GM12878 (cell line): Measurements from ENCODE around the gene ENOPH1. TPM values are rescaled to one million over a fixed set of nuclear protein-coding genes. Genes with fewer than 3 reads are reported as not detected.

ENCODE experiments used
- ATAC-seq: fragments of 200-7000 bp; cut with Tn5 transposase; 3 replicates; pipeline ENCODE4 v1.9.1; 2020; ENCODE audit warnings: mild to moderate bottlenecking, moderate library complexity
- BruUV-seq: library from RNA; stranded (reverse); fragments of 400-500 nt; replicated peaks from 2 replicates; lab custom pipeline; 2021; lab: Mats Ljungman, UMichigan
- CTCF ChIA-PET: fragments of 300-600 bp; sonication (Branson Sonifier 250); formaldehyde crosslinking; extraction: SDS; loops from one replicate; lab custom pipeline; 2021; ENCODE audit warnings: inconsistent platforms; lab: Yijun Ruan, JAX
- POLR2A ChIA-PET: fragments of 350-600 bp; formaldehyde crosslinking; extraction: SDS; loops from one replicate; lab custom pipeline; 2021; ENCODE audit warnings: inconsistent platforms; lab: Charles Lee
- RAD21 ChIA-PET: fragments of 300-600 bp; sonication (Branson Sonifier 250); formaldehyde crosslinking; loops from one replicate; lab custom pipeline; 2023; ENCODE audit warnings: antibody characterized with exemption; ENCODE audit not compliant: unreplicated experiment; lab: Charles Lee
- SMC1A ChIA-PET: fragments of 300-600 bp; sonication (Branson Sonifier 250); formaldehyde crosslinking; loops from one replicate; lab custom pipeline; 2023; ENCODE audit not compliant: unreplicated experiment, uncharacterized antibody; lab: Charles Lee
- DNase-seq: peaks from one replicate; pipeline ENCODE4 v3.0.0-alpha.2; 2011; ENCODE audit warnings: low read depth, low spot score
- FAIRE-seq: peaks from 3 replicates; lab custom pipeline; 2011; peaks lifted over from hg19 to GRCh38; lab: Jason Lieb, UNC
- H2AFZ ChIP-seq: 2 replicates; pipeline ENCODE4 v1.6.0; 2011; ENCODE audit warnings: low read depth, low read length, control low read depth; ENCODE audit not compliant: control insufficient read depth
- H3K27ac ChIP-seq: 2 replicates; pipeline ENCODE4 v1.5.1; 2011; ENCODE audit warnings: control low read depth; ENCODE audit not compliant: control insufficient read depth, insufficient read depth
- H3K27me3 ChIP-seq, 2 experiments: replicated peaks in 1 of 2; 2 replicates each; pipeline versions ENCODE4 v1.6.0 to v1.6.1; 2011; ENCODE audit warnings: low read length in 1 of 2; ENCODE audit not compliant: control insufficient read depth in 2 of 2, insufficient read depth in 2 of 2
- H3K36me3 ChIP-seq, 2 experiments: 2 replicates each; pipeline ENCODE4 v1.5.1; 2011; ENCODE audit warnings: low read length in 1 of 2; ENCODE audit not compliant: control insufficient read depth in 2 of 2, insufficient read depth in 2 of 2
- H3K4me1 ChIP-seq: 2 replicates; pipeline ENCODE4 v1.6.1; 2011; ENCODE audit warnings: mild to moderate bottlenecking, low read length, moderate library complexity, mixed read lengths; ENCODE audit not compliant: control insufficient read depth, insufficient read depth
- H3K4me2 ChIP-seq: 2 replicates; pipeline ENCODE4 v1.6.0; 2011; ENCODE audit warnings: control low read depth; ENCODE audit not compliant: control insufficient read depth, insufficient read depth
- H3K4me3 ChIP-seq: fragments of 200-600 bp; sonication (generic); 2 replicates; pipeline ENCODE4 v1.5.1; 2016
- H3K79me2 ChIP-seq: 2 replicates; pipeline ENCODE4 v1.6.0; 2011; ENCODE audit warnings: low read length; ENCODE audit not compliant: control insufficient read depth, insufficient read depth
- H3K9ac ChIP-seq: 2 replicates; pipeline ENCODE4 v1.8.0; 2011; ENCODE audit warnings: low read length, control low read depth, mixed read lengths; ENCODE audit not compliant: control insufficient read depth, insufficient read depth
- H3K9me3 ChIP-seq: replicated peaks from 3 replicates; pipeline ENCODE4 v1.5.1; 2011; ENCODE audit warnings: mild to moderate bottlenecking, low read length; ENCODE audit not compliant: control insufficient read depth, insufficient read depth
- H4K20me1 ChIP-seq: 2 replicates; pipeline ENCODE4 v1.6.0; 2011; ENCODE audit not compliant: control insufficient read depth, insufficient read depth
- FOS ChIP-seq: IDR thresholded peaks from 3 replicates; pipeline ENCODE4 v1.6.1; 2011; ENCODE audit warnings: borderline replicate concordance; ENCODE audit not compliant: insufficient read length; ENCODE audit errors: extremely low read depth
- FOXM1 ChIP-seq: IDR thresholded peaks from 2 replicates; pipeline ENCODE4 v1.6.1; 2012; ENCODE audit warnings: low read depth, mild to moderate bottlenecking, inconsistent platforms, low read length, moderate library complexity
- KAT2A ChIP-seq: conservative IDR thresholded peaks from 2 replicates; pipeline ENCODE4 v1.6.1; 2011; ENCODE audit warnings: low read depth, low read length; ENCODE audit not compliant: control insufficient read depth
- MEF2A ChIP-seq: IDR thresholded peaks from 2 replicates; pipeline ENCODE4 v1.6.1; 2011; ENCODE audit warnings: low read depth, mild to moderate bottlenecking, low read length, moderate library complexity; ENCODE audit not compliant: insufficient read depth
- MEF2B ChIP-seq: fragments of 450-650 bp; IDR thresholded peaks from 2 replicates; pipeline ENCODE4 v1.6.1; 2018; ENCODE audit warnings: mild to moderate bottlenecking, moderate library complexity; ENCODE audit not compliant: partially characterized antibody, poor library complexity, severe bottlenecking
- MLLT1 ChIP-seq: fragments of 450-650 bp; IDR thresholded peaks from 2 replicates; pipeline ENCODE4 v1.6.1; 2016; ENCODE audit warnings: mild to moderate bottlenecking
- NBN ChIP-seq: fragments of 450-650 bp; IDR thresholded peaks from 2 replicates; pipeline ENCODE4 v1.6.1; 2016
- POLR2AphosphoS2 ChIP-seq: IDR thresholded peaks from 2 replicates; pipeline ENCODE4 v1.6.1; 2011; ENCODE audit warnings: low read depth, mild to moderate bottlenecking, low read length, improper control_type of control experiment, moderate library complexity
- PRDM15 ChIP-seq: fragments of 450-650 bp; formaldehyde crosslinking; IDR thresholded peaks from 2 replicates; pipeline ENCODE4 v1.4.0; 2020; ENCODE audit warnings: mild to moderate bottlenecking, moderate library complexity
- RAD21 ChIP-seq: IDR thresholded peaks from 2 replicates; pipeline ENCODE4 v1.6.1; 2011; ENCODE audit warnings: mild to moderate bottlenecking, low read depth, low read length, moderate library complexity; ENCODE audit not compliant: insufficient read depth
- TAF1 ChIP-seq: IDR thresholded peaks from 2 replicates; pipeline ENCODE4 v1.6.1; 2011; ENCODE audit warnings: mild to moderate bottlenecking, low read depth, low read length, borderline replicate concordance
- ZBTB4 ChIP-seq: fragments of 450-650 bp; formaldehyde crosslinking; IDR thresholded peaks from 2 replicates; pipeline ENCODE4 v1.4.0; 2022; ENCODE audit warnings: mild to moderate bottlenecking, moderate library complexity
- ZNF207 ChIP-seq: fragments of 450-650 bp; IDR thresholded peaks from 2 replicates; pipeline ENCODE4 v1.6.1; 2014; ENCODE audit warnings: antibody characterized with exemption, mild to moderate bottlenecking, borderline replicate concordance
- ZNF274 ChIP-seq: IDR thresholded peaks from one replicate; pipeline ENCODE4 v1.8.0; 2011; ENCODE audit not compliant: insufficient read length, insufficient read depth
- ZZZ3 ChIP-seq: IDR thresholded peaks from 2 replicates; pipeline ENCODE4 v1.6.1; 2011; ENCODE audit warnings: low read depth; ENCODE audit not compliant: control insufficient read depth, insufficient read length
- WGBS: methylation state at CpG from one replicate; pipeline ENCODE4 v1.1.6; 2016; ENCODE audit warnings: low lambda C conversion rate; ENCODE audit not compliant: insufficient replicate concordance, insufficient coverage; ENCODE audit errors: missing lambda C conversion rate; 5-methylcytosine and 5-hydroxymethylcytosine counted together
- in situ Hi-C: fragments of 300-500 bp; cut with MboI; formaldehyde crosslinking; loops from 9 replicates; pipeline ENCODE4 v1.14.3; 2018; ENCODE audit warnings: mixed read lengths
- intact Hi-C: fragments of 100-400 bp; cut with micrococcal nuclease; formaldehyde crosslinking; loops from one replicate; pipeline ENCODE4 v1.14.2; 2022; ENCODE audit not compliant: unreplicated experiment
- polyA plus RNA-seq, 11 experiments: library from polyadenylated mRNA; depleted of rRNA in 4 of 11; unstranded in 6 of 11; stranded (reverse) in 5 of 11; fragments of >200 nt; fragmentation: Nextera tagmentation in 4 of 11; fragmentation: Illumina TruSeq in 1 of 11; extraction: Ambion mirVana in 4 of 11; extraction: Trizol in 1 of 11; gene quantifications; 1 replicate in 1 of 11; 2 replicates in 10 of 11; pipeline versions ENCODE4 v1.2.1 to v1.2.3, GENCODE V29; 2011 to 2016; ENCODE audit warnings: inconsistent platforms in 2 of 11, missing spikeins in 2 of 11, low read depth in 1 of 11
- total RNA-seq, 4 experiments: library from RNA; depleted of rRNA in 3 of 4; stranded (reverse); fragments of >200 nt in 3 of 4; fragmentation: Illumina TruSeq in 1 of 4; extraction: Trizol in 1 of 4; gene quantifications; 2 replicates each; pipeline versions ENCODE4 v1.2.1 to v1.2.3, GENCODE V29; 2013 to 2021

Gene ENOPH1
- total and polyA plus RNA-seq, 10 of the 15 experiments (the other 5 are each of a cell fraction or from before 2014, with no cell fraction given), result 24.4 to 83.6 (median 46.7) TPM

- DNase-seq (no peak), FAIRE-seq (no peak), ATAC-seq (no peak)
- RAD21 ChIA-PET, result no interaction called here
- Histone ChIP-seq H3K4me3 (no peak overlapping the region), H3K4me1 (no peaks in the 10 kb centered on the region), H2AFZ (no peak overlapping the region), H3K9me3 (no peaks in the 10 kb centered on the region), H3K36me3 (no peaks in the 10 kb centered on the region), H3K9ac (no peak overlapping the region), H3K27me3 (peaks cover 0 to 2% of the 10 kb centered on the region in 2 experiments; a peak in 1 of 4 replicates), H3K27ac (no peak overlapping the region), H4K20me1 (no peaks in the 10 kb centered on the region), H3K4me2 (no peak overlapping the region), H3K79me2 (no peaks in the 10 kb centered on the region)
- WGBS, result 86% methylated on average over 3 of the region's 3 CpGs
- SMC1A ChIA-PET, result no interaction called here
- BruUV-seq, result no TSS peak
- CTCF ChIA-PET, result no interaction called here
- in situ Hi-C loops (no loop called here), intact Hi-C loops (no loop called here)
- no peak for TF ChIP-seq TAF1
- no peak for TF ChIP-seq KAT2A
- no peak for TF ChIP-seq PRDM15 (CRISPR knock-in tag)
- no peak for TF ChIP-seq MEF2A
- no peak for TF ChIP-seq RAD21
- TF ChIP-seq ZNF274, result no peak
- TF ChIP-seq MEF2B, result no peak
- no peak for TF ChIP-seq ZBTB4 (CRISPR knock-in tag)
- TF ChIP-seq FOS, result no peak
- TF ChIP-seq ZZZ3, result no peak
- TF ChIP-seq ZNF207, result no peak
- no peak for TF ChIP-seq POLR2AphosphoS2
- no peak for TF ChIP-seq NBN
- no peak for TF ChIP-seq FOXM1
- no peak for TF ChIP-seq MLLT1
- POLR2A ChIA-PET, result interaction anchor here (0.5 to 0.7 kb wide), 2 partner anchors 50 to 135 kb away, joined by 3 read pairs; no protein-coding TSS in a partner anchor
Observed at GRCh38 chr4:82510216-82510615, 79.8 kb downstream of the ENOPH1 start.
